Neuronal stem cell (in vitro differentiated cells): Measurements from ENCODE around the gene PACRG.

Source experiments
- DNase-seq: peaks from one replicate; pipeline ENCODE4 v3.0.0-alpha.2; 2013; ENCODE audit warnings: low spot score
- H2AFZ ChIP-seq: one replicate; pipeline ENCODE4 v1.6.1; 2013; ENCODE audit warnings: mild to moderate bottlenecking, low read length, inconsistent platforms
- H2AK5ac ChIP-seq: 2 replicates; pipeline ENCODE4 v1.6.1; 2013; ENCODE audit warnings: low read depth, mild to moderate bottlenecking, inconsistent platforms, low read length, moderate library complexity, mixed read lengths
- H2BK120ac ChIP-seq: 2 replicates; pipeline ENCODE4 v1.6.1; 2013; ENCODE audit warnings: low read depth, mild to moderate bottlenecking, inconsistent platforms, low read length, moderate library complexity, mixed read lengths
- H2BK12ac ChIP-seq: one replicate; pipeline ENCODE4 v1.6.1; 2013; ENCODE audit warnings: low read length, inconsistent platforms
- H2BK15ac ChIP-seq: 2 replicates; pipeline ENCODE4 v1.6.1; 2013; ENCODE audit warnings: mild to moderate bottlenecking, low read length, inconsistent platforms, mixed read lengths
- H2BK5ac ChIP-seq: one replicate; pipeline ENCODE4 v1.6.1; 2013; ENCODE audit warnings: inconsistent platforms, mild to moderate bottlenecking, low read length, moderate library complexity
- H3K14ac ChIP-seq: one replicate; pipeline ENCODE4 v1.6.1; 2013; ENCODE audit warnings: low read length, inconsistent platforms
- H3K18ac ChIP-seq: 2 replicates; pipeline ENCODE4 v1.6.1; 2013; ENCODE audit warnings: low read length, inconsistent platforms
- H3K23ac ChIP-seq: 2 replicates; pipeline ENCODE4 v1.6.1; 2013; ENCODE audit warnings: low read depth, mild to moderate bottlenecking, mixed read lengths, low read length, inconsistent platforms; ENCODE audit not compliant: poor library complexity
- H3K27ac ChIP-seq: replicated peaks from 3 replicates; pipeline ENCODE4 v1.5.1; 2013; ENCODE audit warnings: low read length, inconsistent platforms
- H3K27me3 ChIP-seq, 3 experiments: 2 replicates each; pipeline ENCODE4 v1.6.1; 2013; ENCODE audit warnings: low read length in 3 of 3, mild to moderate bottlenecking in 2 of 3, inconsistent platforms in 1 of 3, low read depth in 1 of 3, mixed read lengths in 1 of 3, moderate library complexity in 1 of 3; ENCODE audit not compliant: control insufficient read depth in 3 of 3, insufficient read depth in 3 of 3
- H3K36me3 ChIP-seq, 2 donors: replicated peaks in 1 of 2; 2 replicates each; pipeline ENCODE4 v1.6.1; 2013; ENCODE audit warnings: low read length in 2 of 2; ENCODE audit not compliant: control insufficient read depth in 2 of 2, insufficient read depth in 2 of 2
- H3K4ac ChIP-seq: 2 replicates; pipeline ENCODE4 v1.6.1; 2013; ENCODE audit warnings: inconsistent platforms, mild to moderate bottlenecking, low read length, moderate library complexity
- H3K4me1 ChIP-seq, 2 donors: 1 replicate in 1 of 2; 2 replicates in 1 of 2; pipeline ENCODE4 v1.6.1; 2013; ENCODE audit warnings: low read length in 2 of 2, low read depth in 1 of 2; ENCODE audit not compliant: control insufficient read depth in 2 of 2, insufficient read depth in 1 of 2
- H3K4me2 ChIP-seq: one replicate; pipeline ENCODE4 v1.6.1; 2013; ENCODE audit warnings: mild to moderate bottlenecking, low read length, inconsistent platforms; ENCODE audit not compliant: insufficient read depth, poor library complexity, severe bottlenecking
- H3K4me3 ChIP-seq, 2 donors: 2 replicates each; pipeline ENCODE4 v1.5.1; 2013; ENCODE audit warnings: low read length in 2 of 2, mild to moderate bottlenecking in 2 of 2, inconsistent platforms in 1 of 2, moderate library complexity in 1 of 2
- H3K79me1 ChIP-seq: one replicate; pipeline ENCODE4 v1.6.1; 2013; ENCODE audit warnings: low read depth, mild to moderate bottlenecking, inconsistent platforms, low read length, moderate library complexity
- H3K9ac ChIP-seq: one replicate; pipeline ENCODE4 v1.6.1; 2013; ENCODE audit warnings: mild to moderate bottlenecking, low read depth, low read length, inconsistent platforms; ENCODE audit not compliant: poor library complexity
- H3K9me3 ChIP-seq, 2 donors: replicated peaks in 1 of 2; 2 replicates each; pipeline versions ENCODE3 to v1.6.1; 2013; ENCODE audit warnings: low read length in 2 of 2, mild to moderate bottlenecking in 2 of 2, inconsistent platforms in 1 of 2, low read depth in 1 of 2, mixed read lengths in 1 of 2, moderate library complexity in 1 of 2; ENCODE audit not compliant: control insufficient read depth in 2 of 2, insufficient read depth in 1 of 2
- H4K8ac ChIP-seq: one replicate; pipeline ENCODE4 v1.6.1; 2013; ENCODE audit warnings: low read depth, mild to moderate bottlenecking, inconsistent platforms, low read length, moderate library complexity
- H4K91ac ChIP-seq: one replicate; pipeline ENCODE4 v1.6.1; 2013; ENCODE audit warnings: low read length, low read depth, mild to moderate bottlenecking, inconsistent platforms; ENCODE audit not compliant: poor library complexity
- WGBS, 2 donors: extraction: QIAGEN DNeasy Blood & Tissue Kit; methylation state at CpG; one replicate each; pipeline ENCODE4 v1.1.7; 2013; ENCODE audit warnings: missing lambda C conversion rate in 2 of 2, mixed read lengths in 1 of 2; ENCODE audit not compliant: insufficient read length in 2 of 2, insufficient replicate concordance in 1 of 2; ENCODE audit errors: extremely low coverage in 2 of 2; 5-methylcytosine and 5-hydroxymethylcytosine counted together

PACRG gene

GRCh38 chr6:163198396-163198795 lies 470.6 kb downstream of the PACRG start:
- no peak for DNase-seq
- Histone ChIP-seq H3K4me3 (no peak overlapping the region), H2BK12ac (no peak overlapping the region), H4K91ac (no peak overlapping the region), H2BK5ac (no peak overlapping the region), H2AFZ (no peak overlapping the region), H3K14ac (no peak overlapping the region), H2AK5ac (no peak overlapping the region), H3K4me1 (peaks cover 0 to 3% of the 10 kb centered on the region in 2 donors), H2BK15ac (no peak overlapping the region), H3K36me3 (no peaks in the 10 kb centered on the region), H3K9me3 (no peaks in the 10 kb centered on the region), H2BK120ac (no peak overlapping the region), H4K8ac (no peak overlapping the region), H3K4me2 (no peak overlapping the region), H3K27ac (no peak overlapping the region), H3K18ac (no peak overlapping the region), H3K79me1 (no peaks in the 10 kb centered on the region), H3K27me3 (no peaks in the 10 kb centered on the region), H3K23ac (no peak overlapping the region), H3K4ac (no peak overlapping the region), H3K9ac (no peak overlapping the region)
- no CpG with 5 or more reads among the region's 6 CpGs for WGBS, 2 donors

- Histone ChIP-seq H4K8ac (no peak overlapping the region), H3K27me3 (no peaks in the 10 kb centered on the region), H4K91ac (no peak overlapping the region), H2AFZ (peak overlapping the region; percentile 24), H2BK15ac (no peak overlapping the region), H3K9me3 (no peaks in the 10 kb centered on the region), H3K9ac (no peak overlapping the region), H2BK12ac (no peak overlapping the region), H3K18ac (no peak overlapping the region), H3K36me3 (no peaks in the 10 kb centered on the region), H3K4ac (no peak overlapping the region), H3K79me1 (no peaks in the 10 kb centered on the region), H2BK5ac (no peak overlapping the region), H3K14ac (no peak overlapping the region), H3K4me2 (no peak overlapping the region), H3K27ac (no peak overlapping the region), H2AK5ac (no peak overlapping the region), H3K4me1 (peaks cover 0 to 3% of the 10 kb centered on the region in 2 donors), H3K4me3 (no peak overlapping the region), H3K23ac (no peak overlapping the region), H2BK120ac (no peak overlapping the region)
- WGBS, 2 donors, result no CpG with 5 or more reads among the region's 4 CpGs
- no peak for DNase-seq
These were observed 471.6 kb downstream of the PACRG start for GRCh38 chr6:163199371-163199770.

- no peak overlapping the region for H3K23ac ChIP-seq
- H3K9me3 ChIP-seq, result peaks cover 0 to 3% of the 10 kb centered on the region in 2 donors
- H2BK5ac ChIP-seq, result no peak overlapping the region
- H3K36me3 ChIP-seq, result no peaks in the 10 kb centered on the region
- no peak overlapping the region for H2BK15ac ChIP-seq
- no peak overlapping the region for H4K8ac ChIP-seq
- no peak overlapping the region for H2AFZ ChIP-seq
- no CpG with 5 or more reads among the region's 11 CpGs for WGBS, 2 donors
- H4K91ac ChIP-seq, result no peak overlapping the region
- no peak overlapping the region for H2BK120ac ChIP-seq
- no peak overlapping the region for H2AK5ac ChIP-seq
- no peak overlapping the region for H3K4me2 ChIP-seq
- no peak overlapping the region for H3K4ac ChIP-seq
- H3K27me3 ChIP-seq, result no peaks in the 10 kb centered on the region
- no peak overlapping the region for H3K27ac ChIP-seq
- no peak overlapping the region for H3K9ac ChIP-seq
- no peak for DNase-seq
- no peak overlapping the region for H2BK12ac ChIP-seq
- no peak overlapping the region for H3K4me3 ChIP-seq
- no peak overlapping the region for H3K18ac ChIP-seq
- no peak overlapping the region for H3K14ac ChIP-seq
- no peaks in the 10 kb centered on the region for H3K79me1 ChIP-seq
- peaks cover 0 to 3% of the 10 kb centered on the region in 2 donors for H3K4me1 ChIP-seq
These were observed 472.5 kb downstream of the PACRG start for GRCh38 chr6:163200289-163200688.

GRCh38 chr6:163200694-163201093 lies 472.9 kb downstream of the PACRG start:
- Histone ChIP-seq H3K9ac (no peak overlapping the region), H3K4me1 (peaks cover 0 to 3% of the 10 kb centered on the region in 2 donors)
- WGBS, 2 donors, result no CpG with 5 or more reads among the region's 8 CpGs

More at GRCh38 chr6:163200694-163201093, 472.9 kb downstream of the PACRG start:
- Histone ChIP-seq H3K4me2 (no peak overlapping the region), H2AFZ (no peak overlapping the region), H2AK5ac (no peak overlapping the region), H2BK12ac (no peak overlapping the region), H3K23ac (no peak overlapping the region), H3K4ac (no peak overlapping the region), H3K36me3 (no peaks in the 10 kb centered on the region), H3K27me3 (no peaks in the 10 kb centered on the region), H3K27ac (no peak overlapping the region), H2BK120ac (no peak overlapping the region), H3K9me3 (peaks cover 0 to 7% of the 10 kb centered on the region in 2 donors), H4K8ac (no peak overlapping the region), H4K91ac (no peak overlapping the region), H2BK15ac (no peak overlapping the region), H2BK5ac (no peak overlapping the region), H3K14ac (no peak overlapping the region), H3K79me1 (no peaks in the 10 kb centered on the region), H3K18ac (no peak overlapping the region), H3K4me3 (no peak overlapping the region)
- DNase-seq, result no peak
